Measurements from ENCODE around the gene PDCD2L. TPM values are rescaled to one million over a fixed set of nuclear protein-coding genes. Genes with fewer than 3 reads are reported as not detected.

The PDCD2L gene
- total RNA-seq, 4 donors from 2014 or later: 7.9 to 15.1 (median 9.1) TPM

GRCh38 chr19:34428549-34429285, 24.5 kb downstream of the PDCD2L start:
- H3K27me3 ChIP-seq: no peaks in the 10 kb centered on the region
- no peaks in the 10 kb centered on the region for H3K9me3 ChIP-seq
- H3K36me3 ChIP-seq: peaks cover 0 to 30% (median 0%) of the 10 kb centered on the region in 3 donors
- peak overlapping the region; percentile 92 to 94 (median 93) for H3K27ac ChIP-seq
- TF ChIP-seq CTCF (IDR thresholded peaks at IDR 0.05) (no peak), POLR2A (IDR thresholded peaks at IDR 0.05) (no peak)
- intact Hi-C loops (cut with DNase I): loop anchor here (10.0 kb wide), 1 partner anchor 64 kb away; the partner anchor contains the start of gene GPI
- no peak for DNase-seq
- peak overlapping the region; percentile 83 to 94 (median 90) for H3K4me3 ChIP-seq
- 0% methylated on average over 9 of the region's 68 CpGs for WGBS, 2 donors
- peaks cover 11 to 51% (median 21%) of the 10 kb centered on the region in 3 donors for H3K4me1 ChIP-seq

- H3K27ac ChIP-seq: peak overlapping the region in 3 of 4 donors; percentile 92 to 93 (median 93)
- peaks cover 11 to 55% (median 24%) of the 10 kb centered on the region in 3 donors for H3K4me1 ChIP-seq
- H3K9me3 ChIP-seq: no peaks in the 10 kb centered on the region
- intact Hi-C loops (cut with DNase I): loop anchor here (10.0 kb wide), 1 partner anchor 65 kb away; the partner anchor contains the start of gene GPI
- WGBS, 2 donors: 61 to 65% methylated on average over 9 of the region's 9 CpGs
- peaks cover 0 to 38% (median under 1%) of the 10 kb centered on the region in 3 donors for H3K36me3 ChIP-seq
- TF ChIP-seq POLR2A (IDR thresholded peaks at IDR 0.05) (no peak), CTCF (IDR thresholded peaks at IDR 0.05) (no peak)
- DNase-seq: no peak
- peak overlapping the region; percentile 83 to 94 (median 90) for H3K4me3 ChIP-seq
- H3K27me3 ChIP-seq: no peaks in the 10 kb centered on the region
These were observed 25.4 kb downstream of the PDCD2L start for GRCh38 chr19:34429553-34429952.

- no peaks in the 10 kb centered on the region for H3K9me3 ChIP-seq
- H3K27me3 ChIP-seq: no peaks in the 10 kb centered on the region
- peaks cover 11 to 55% (median 24%) of the 10 kb centered on the region in 3 donors for H3K4me1 ChIP-seq
- peaks cover 4 to 48% (median 10%) of the 10 kb centered on the region in 3 donors for H3K36me3 ChIP-seq
- H3K27ac ChIP-seq: peak overlapping the region in 2 of 4 donors; percentile 53 to 93
- no peak for DNase-seq
- 32 to 38% methylated on average over 6 of the region's 6 CpGs for WGBS, 2 donors
- H3K4me3 ChIP-seq: peak overlapping the region in 2 of 4 donors; percentile 90 to 94
- intact Hi-C loops (cut with DNase I): no loop called here
- TF ChIP-seq CTCF (IDR thresholded peaks at IDR 0.05): peak in 5 of 6 experiments; percentile 19 to 60 (median 53)
- TF ChIP-seq POLR2A (IDR thresholded peaks at IDR 0.05): no peak
These were observed 26.8 kb downstream of the PDCD2L start for GRCh38 chr19:34430738-34431625.

GRCh38 chr19:34431681-34432402, 27.6 kb downstream of the PDCD2L start:
- TF ChIP-seq POLR2A (IDR thresholded peaks at IDR 0.05): no peak
- no peak for TF ChIP-seq CTCF (IDR thresholded peaks at IDR 0.05)
- Histone ChIP-seq H3K27me3 (no peaks in the 10 kb centered on the region), H3K4me1 (peaks cover 11 to 55% (median 24%) of the 10 kb centered on the region in 3 donors), H3K27ac (peak overlapping the region in 2 of 4 donors; percentile 40 to 53), H3K36me3 (peaks cover 4 to 52% (median 10%) of the 10 kb centered on the region in 3 donors), H3K9me3 (no peaks in the 10 kb centered on the region), H3K4me3 (no peak overlapping the region)
- 63% methylated on average over 2 of the region's 2 CpGs for WGBS, 2 donors
- DNase-seq: no peak
- intact Hi-C loops (cut with DNase I): no loop called here
